ENCODE data around the gene TUBA4A. TPM values are rescaled to one million over a fixed set of nuclear protein-coding genes. Genes with fewer than 3 reads are reported as not detected.

The TUBA4A gene
- total and polyA plus RNA-seq, 2 donors, result 21.0 to 102 TPM

DNA sequence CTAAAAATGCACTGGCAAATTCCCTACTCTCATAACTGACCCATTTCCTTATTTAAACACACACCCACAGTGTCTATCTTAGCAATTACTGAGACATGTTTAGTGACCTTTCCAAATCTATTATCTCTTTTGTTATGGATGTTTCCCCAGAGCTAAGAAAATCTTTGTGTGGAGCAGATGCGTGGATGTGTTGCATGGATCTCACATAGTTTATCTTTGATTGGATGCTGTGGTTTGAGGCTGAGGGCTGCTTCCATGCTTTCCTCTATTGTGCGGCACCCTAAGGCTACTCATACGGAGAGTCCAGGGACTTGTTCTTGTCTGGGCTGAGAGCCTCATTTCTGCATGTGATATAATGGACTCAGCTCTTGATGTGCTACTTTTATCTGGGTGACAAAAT, 19.4 kb downstream of the TUBA4A start:
- Histone ChIP-seq H3K27ac (ENCODE audit: low read depth in 1 of 2, low read length in 1 of 2) (no peak overlapping the region), H3K36me3 (ENCODE audit: control insufficient read depth in 2 of 2, insufficient read depth in 2 of 2, low read length in 1 of 2) (peaks cover 59 to 71% of the 10 kb centered on the region in 2 donors), H3K27me3 (ENCODE audit: control insufficient read depth in 2 of 2, insufficient read depth in 1 of 2, low read length in 1 of 2) (no peaks in the 10 kb centered on the region), H3K9me3 (ENCODE audit: control insufficient read depth in 2 of 2, insufficient read depth in 1 of 2, low read length in 1 of 2) (no peaks in the 10 kb centered on the region), H3K4me3 (ENCODE audit: low read length in 2 of 2) (no peak overlapping the region), H3K4me1 (ENCODE audit: control insufficient read depth in 2 of 2, insufficient read depth in 2 of 2, low read length in 2 of 2) (peaks cover 5 to 9% of the 10 kb centered on the region in 2 donors)
- DNase-seq (ENCODE audit: low read depth in 6 of 9, low spot score in 9 of 9), result no peak
- WGBS, result over 99% methylated on average over 3 of the region's 3 CpGs

DNA sequence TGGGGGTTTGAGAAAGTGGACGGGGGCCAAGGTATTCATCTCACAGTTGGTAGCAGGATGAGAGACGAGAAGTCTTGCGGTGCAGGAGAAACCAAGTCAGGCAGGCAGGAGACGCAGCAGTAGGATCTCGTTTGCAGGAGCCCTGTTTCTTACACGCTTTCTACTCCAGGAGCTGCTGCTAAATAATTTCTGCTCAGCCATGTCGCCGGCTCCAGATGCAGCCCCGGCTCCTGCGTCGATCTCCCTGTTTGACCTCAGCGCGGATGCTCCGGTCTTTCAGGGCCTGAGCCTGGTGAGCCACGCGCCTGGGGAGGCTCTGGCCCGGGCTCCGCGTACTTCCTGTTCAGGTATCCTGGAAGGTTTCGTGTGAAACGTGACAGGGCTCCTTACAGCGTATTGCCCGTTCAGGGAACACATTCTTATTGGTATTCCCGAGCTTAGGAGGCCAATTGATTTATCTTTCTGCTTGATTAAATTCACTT, 23.6 kb downstream of the TUBA4A start:
- H3K36me3 ChIP-seq (ENCODE audit: control insufficient read depth in 2 of 2, insufficient read depth in 2 of 2, low read length in 1 of 2), result peaks cover 55 to 56% of the 10 kb centered on the region in 2 donors
- peaks cover 16 to 23% of the 10 kb centered on the region in 2 donors for H3K4me1 ChIP-seq (ENCODE audit: control insufficient read depth in 2 of 2, insufficient read depth in 2 of 2, low read length in 2 of 2)
- H3K27ac ChIP-seq (ENCODE audit: low read depth in 1 of 2, low read length in 1 of 2), result peak overlapping the region; percentile 89 to 96
- DNase-seq (ENCODE audit: low read depth in 6 of 9, low spot score in 9 of 9), result peak in 2 of 9 donors; percentile 27 to 69
- peak overlapping the region; percentile 70 to 99 for H3K4me3 ChIP-seq (ENCODE audit: low read length in 2 of 2)
- H3K27me3 ChIP-seq (ENCODE audit: control insufficient read depth in 2 of 2, insufficient read depth in 1 of 2, low read length in 1 of 2), result no peaks in the 10 kb centered on the region
- under 1% methylated on average over 24 of the region's 24 CpGs for WGBS
- no peaks in the 10 kb centered on the region for H3K9me3 ChIP-seq (ENCODE audit: control insufficient read depth in 2 of 2, insufficient read depth in 1 of 2, low read length in 1 of 2)

GRCh38 chr2:219229305-219230058, 24.2 kb downstream of the TUBA4A start, which contains the start of the genes ANKZF1 and ATG9A:
ANKZF1 (plus strand) TSS chr2:219229806; CDS start chr2:219230258, 452 bp downstream.
ATG9A (minus strand) TSS chr2:219229636; CDS start chr2:219228024, 1,612 bp downstream.
- Histone ChIP-seq H3K4me1 (ENCODE audit: control insufficient read depth in 2 of 2, insufficient read depth in 2 of 2, low read length in 2 of 2) (peaks cover 16 to 23% of the 10 kb centered on the region in 2 donors), H3K36me3 (ENCODE audit: control insufficient read depth in 2 of 2, insufficient read depth in 2 of 2, low read length in 1 of 2) (peaks cover 55 to 56% of the 10 kb centered on the region in 2 donors), H3K27me3 (ENCODE audit: control insufficient read depth in 2 of 2, insufficient read depth in 1 of 2, low read length in 1 of 2) (no peaks in the 10 kb centered on the region), H3K4me3 (ENCODE audit: low read length in 2 of 2) (peak within 1 kb of the TSS; percentile 70 to 99), H3K27ac (ENCODE audit: low read depth in 1 of 2, low read length in 1 of 2) (peak within 1 kb of the TSS; percentile 89 to 99), H3K9me3 (ENCODE audit: control insufficient read depth in 2 of 2, insufficient read depth in 1 of 2, low read length in 1 of 2) (no peaks in the 10 kb centered on the region)
- DNase-seq (ENCODE audit: low read depth in 6 of 9, low spot score in 9 of 9), result peak; percentile 85 to 99 (median 97)
- WGBS, result under 1% methylated on average over 80 of the region's 80 CpGs

GRCh38 chr2:219228911-219229304, 24.8 kb downstream of the TUBA4A start:
- Histone ChIP-seq H3K9me3 (ENCODE audit: control insufficient read depth in 2 of 2, insufficient read depth in 1 of 2, low read length in 1 of 2) (no peaks in the 10 kb centered on the region), H3K36me3 (ENCODE audit: control insufficient read depth in 2 of 2, insufficient read depth in 2 of 2, low read length in 1 of 2) (peaks cover 55 to 56% of the 10 kb centered on the region in 2 donors), H3K27me3 (ENCODE audit: control insufficient read depth in 2 of 2, insufficient read depth in 1 of 2, low read length in 1 of 2) (no peaks in the 10 kb centered on the region), H3K4me1 (ENCODE audit: control insufficient read depth in 2 of 2, insufficient read depth in 2 of 2, low read length in 2 of 2) (peaks cover 16 to 23% of the 10 kb centered on the region in 2 donors), H3K27ac (ENCODE audit: low read depth in 1 of 2, low read length in 1 of 2) (peak overlapping the region; percentile 60 to 99), H3K4me3 (ENCODE audit: low read length in 2 of 2) (peak overlapping the region; percentile 70 to 99)
- 3% methylated on average over 19 of the region's 19 CpGs for WGBS
- DNase-seq (ENCODE audit: low read depth in 6 of 9, low spot score in 9 of 9), result no peak

DNA sequence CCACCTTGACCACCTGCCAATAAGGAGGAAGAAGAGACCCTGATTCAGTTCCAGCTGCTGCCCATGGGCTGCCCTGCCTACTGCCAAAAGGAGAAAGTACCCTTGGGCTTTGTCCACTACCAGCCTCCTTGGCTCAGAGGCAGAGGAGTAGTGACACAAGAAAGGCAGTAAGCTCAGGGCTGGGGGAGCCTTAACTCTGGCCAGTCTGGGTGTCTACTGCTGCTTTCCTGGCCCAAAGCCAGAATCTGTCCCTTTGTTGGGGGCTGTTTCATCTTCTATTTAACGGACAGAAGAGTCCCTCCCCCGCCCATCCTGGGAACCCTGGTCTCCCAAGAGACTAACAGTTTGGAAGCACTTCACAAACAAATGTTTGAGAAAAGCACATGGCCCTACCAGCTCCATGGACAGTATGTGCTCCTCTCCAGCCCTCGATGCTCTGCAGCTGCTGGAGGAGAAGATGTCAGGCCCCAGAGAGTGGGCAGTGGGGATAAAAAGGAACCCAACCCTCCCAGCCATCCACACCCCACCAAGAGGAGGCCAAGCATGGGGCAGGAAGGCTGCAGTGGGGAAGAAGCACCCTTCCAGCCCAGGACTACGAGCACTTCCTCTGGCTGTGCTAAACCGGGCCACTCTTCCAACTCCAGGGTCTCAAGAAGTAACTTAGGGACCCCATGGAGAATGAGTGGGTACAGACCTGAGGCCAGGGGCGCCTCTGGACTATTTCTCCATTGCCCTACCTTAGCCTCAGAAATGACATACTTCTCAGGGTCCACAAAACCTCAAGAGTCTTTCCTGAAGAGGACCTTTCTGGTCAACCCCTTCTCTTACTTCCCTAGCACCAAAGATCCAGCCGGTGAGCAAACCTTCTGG, 25.4 kb downstream of the TUBA4A start:
- peak overlapping the region; percentile 70 to 99 for H3K4me3 ChIP-seq (ENCODE audit: low read length in 2 of 2)
- H3K36me3 ChIP-seq (ENCODE audit: control insufficient read depth in 2 of 2, insufficient read depth in 2 of 2, low read length in 1 of 2), result peaks cover 55 to 56% of the 10 kb centered on the region in 2 donors
- no peak overlapping the region for H3K27ac ChIP-seq (ENCODE audit: low read depth in 1 of 2, low read length in 1 of 2)
- no peaks in the 10 kb centered on the region for H3K27me3 ChIP-seq (ENCODE audit: control insufficient read depth in 2 of 2, insufficient read depth in 1 of 2, low read length in 1 of 2)
- H3K4me1 ChIP-seq (ENCODE audit: control insufficient read depth in 2 of 2, insufficient read depth in 2 of 2, low read length in 2 of 2), result peaks cover 16 to 23% of the 10 kb centered on the region in 2 donors
- DNase-seq (ENCODE audit: low read depth in 6 of 9, low spot score in 9 of 9), result no peak
- 57% methylated on average over 7 of the region's 7 CpGs for WGBS
- H3K9me3 ChIP-seq (ENCODE audit: control insufficient read depth in 2 of 2, insufficient read depth in 1 of 2, low read length in 1 of 2), result no peaks in the 10 kb centered on the region

GRCh38 chr2:219225350-219225749, 28.4 kb downstream of the TUBA4A start:
- DNase-seq (ENCODE audit: low read depth in 6 of 9, low spot score in 9 of 9), result no peak
- Histone ChIP-seq H3K27ac (ENCODE audit: low read depth in 1 of 2, low read length in 1 of 2) (no peak overlapping the region), H3K36me3 (ENCODE audit: control insufficient read depth in 2 of 2, insufficient read depth in 2 of 2, low read length in 1 of 2) (peaks cover 62 to 73% of the 10 kb centered on the region in 2 donors), H3K27me3 (ENCODE audit: control insufficient read depth in 2 of 2, insufficient read depth in 1 of 2, low read length in 1 of 2) (no peaks in the 10 kb centered on the region), H3K4me3 (ENCODE audit: low read length in 2 of 2) (no peak overlapping the region), H3K9me3 (ENCODE audit: control insufficient read depth in 2 of 2, insufficient read depth in 1 of 2, low read length in 1 of 2) (no peaks in the 10 kb centered on the region), H3K4me1 (ENCODE audit: control insufficient read depth in 2 of 2, insufficient read depth in 2 of 2, low read length in 2 of 2) (peaks cover 11 to 17% of the 10 kb centered on the region in 2 donors)
- 80% methylated on average over 3 of the region's 3 CpGs for WGBS

GRCh38 chr2:219223831-219224610, 29.7 kb downstream of the TUBA4A start:
- H3K4me1 ChIP-seq (ENCODE audit: control insufficient read depth in 2 of 2, insufficient read depth in 2 of 2, low read length in 2 of 2), result peaks cover 13 to 20% of the 10 kb centered on the region in 2 donors
- H3K4me3 ChIP-seq (ENCODE audit: low read length in 2 of 2), result no peak overlapping the region
- H3K9me3 ChIP-seq (ENCODE audit: control insufficient read depth in 2 of 2, insufficient read depth in 1 of 2, low read length in 1 of 2), result no peaks in the 10 kb centered on the region
- no peak overlapping the region for H3K27ac ChIP-seq (ENCODE audit: low read depth in 1 of 2, low read length in 1 of 2)
- no peak for DNase-seq (ENCODE audit: low read depth in 6 of 9, low spot score in 9 of 9)
- H3K36me3 ChIP-seq (ENCODE audit: control insufficient read depth in 2 of 2, insufficient read depth in 2 of 2, low read length in 1 of 2), result peaks cover 73 to 77% of the 10 kb centered on the region in 2 donors
- WGBS, result 98% methylated on average over 31 of the region's 31 CpGs
- H3K27me3 ChIP-seq (ENCODE audit: control insufficient read depth in 2 of 2, insufficient read depth in 1 of 2, low read length in 1 of 2), result no peaks in the 10 kb centered on the region

DNA sequence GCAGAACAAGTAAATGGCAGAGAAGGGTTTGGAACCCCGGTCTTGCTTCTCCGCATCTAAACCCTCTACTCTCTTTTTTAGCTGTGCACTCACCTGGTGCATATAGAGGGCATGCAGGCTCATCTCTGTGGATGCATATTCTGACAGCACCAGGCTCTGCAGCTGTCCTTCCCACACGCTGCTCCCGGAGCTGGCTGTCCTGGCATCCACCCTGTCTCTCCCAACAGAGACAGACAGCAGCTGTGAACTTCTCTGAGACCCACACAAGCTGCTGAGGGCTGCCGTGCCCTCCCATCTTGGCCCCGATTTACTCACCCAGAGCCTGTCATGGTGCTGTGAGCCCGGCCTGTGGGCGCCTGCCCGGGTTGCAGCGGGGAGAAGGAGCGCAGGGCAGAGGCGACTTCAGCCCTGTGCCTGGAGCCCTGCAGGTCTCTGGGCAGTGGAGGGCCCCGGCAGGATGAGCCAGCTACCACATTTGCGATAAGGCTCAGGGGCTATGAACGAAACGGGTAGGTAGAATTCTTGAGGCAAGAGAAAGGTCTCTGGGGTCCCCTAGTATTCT, 31.7 kb downstream of the TUBA4A start:
- peaks cover 0 to 10% of the 10 kb centered on the region in 2 donors for H3K27me3 ChIP-seq (ENCODE audit: control insufficient read depth in 2 of 2, insufficient read depth in 1 of 2, low read length in 1 of 2)
- H3K36me3 ChIP-seq (ENCODE audit: control insufficient read depth in 2 of 2, insufficient read depth in 2 of 2, low read length in 1 of 2), result peaks cover 69% of the 10 kb centered on the region in 2 donors
- 98% methylated on average over 16 of the region's 16 CpGs for WGBS
- no peak overlapping the region for H3K4me3 ChIP-seq (ENCODE audit: low read length in 2 of 2)
- peaks cover 18 to 23% of the 10 kb centered on the region in 2 donors for H3K4me1 ChIP-seq (ENCODE audit: control insufficient read depth in 2 of 2, insufficient read depth in 2 of 2, low read length in 2 of 2)
- no peak for DNase-seq (ENCODE audit: low read depth in 6 of 9, low spot score in 9 of 9)
- peaks cover 0 to 3% of the 10 kb centered on the region in 2 donors for H3K9me3 ChIP-seq (ENCODE audit: control insufficient read depth in 2 of 2, insufficient read depth in 1 of 2, low read length in 1 of 2)
- H3K27ac ChIP-seq (ENCODE audit: low read depth in 1 of 2, low read length in 1 of 2), result no peak overlapping the region

Measured in thymus (tissue), 11 donors.